Measurements from ENCODE around the gene ALKBH1.
A peak's percentile ranks its signal among the peaks of the same experiment; 100 is the strongest.
"Not testable (repeated sequence)": the region's sequence is repeated elsewhere in the genome, so short reads cannot be mapped to it uniquely, and the experiment has no call there.

The ALKBH1 gene, protein sequence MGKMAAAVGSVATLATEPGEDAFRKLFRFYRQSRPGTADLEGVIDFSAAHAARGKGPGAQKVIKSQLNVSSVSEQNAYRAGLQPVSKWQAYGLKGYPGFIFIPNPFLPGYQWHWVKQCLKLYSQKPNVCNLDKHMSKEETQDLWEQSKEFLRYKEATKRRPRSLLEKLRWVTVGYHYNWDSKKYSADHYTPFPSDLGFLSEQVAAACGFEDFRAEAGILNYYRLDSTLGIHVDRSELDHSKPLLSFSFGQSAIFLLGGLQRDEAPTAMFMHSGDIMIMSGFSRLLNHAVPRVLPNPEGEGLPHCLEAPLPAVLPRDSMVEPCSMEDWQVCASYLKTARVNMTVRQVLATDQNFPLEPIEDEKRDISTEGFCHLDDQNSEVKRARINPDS

GRCh38 chr14:77707724-77708408, at the start of gene ALKBH1, which contains the start of gene SLIRP:
ALKBH1 (minus strand) TSS chr14:77708023; CDS start chr14:77708004, 19 bp downstream.
SLIRP (plus strand) TSS chr14:77708103; CDS start chr14:77708112, 9 bp downstream.
- TF ChIP-seq EZH2 (IDR thresholded peaks at IDR 0.05; ENCODE audit: borderline replicate concordance, low read depth, low read length, severe bottlenecking) (no peak), CTCF (IDR thresholded peaks at IDR 0.05; ENCODE audit: borderline replicate concordance, extremely low read depth, low read length, poor library complexity, severe bottlenecking) (no peak)
- Histone ChIP-seq H3K27ac (ENCODE audit: low read length) (peak within 1 kb of the TSS; percentile 84), H3K4me1 (ENCODE audit: insufficient read depth, low read length) (peaks cover 36% of the 10 kb centered on the region), H2AFZ (ENCODE audit: low read depth, low read length) (peak within 1 kb of the TSS; percentile 87), H3K9me3 (ENCODE audit: insufficient read depth, low read length, severe bottlenecking) (no peaks in the 10 kb centered on the region), H3K36me3 (ENCODE audit: insufficient read depth, low read length) (peaks cover 50% of the 10 kb centered on the region), H3K4me3 (ENCODE audit: low read depth in 1 of 2, low read length in 2 of 2) (peak within 1 kb of the TSS; percentile 71 to 94), H3K4me2 (ENCODE audit: insufficient read depth, low read length) (peak within 1 kb of the TSS; percentile 98), H4K20me1 (ENCODE audit: insufficient read depth, low read length) (peaks cover 19% of the 10 kb centered on the region; the same call in 1 of the 2 replicates), H3K79me2 (ENCODE audit: insufficient read depth, low read length) (peaks cover 84% of the 10 kb centered on the region), H3K27me3 (ENCODE audit: insufficient read depth, low read length, poor library complexity) (no peaks in the 10 kb centered on the region), H3K9ac (ENCODE audit: low read depth, low read length) (peak within 1 kb of the TSS; percentile 75)
- ATAC-seq (ENCODE audit: insufficient read depth, low read depth) (peak; percentile 99), DNase-seq (peak; percentile 89)

- Histone ChIP-seq H3K4me3 (ENCODE audit: low read depth in 1 of 2, low read length in 2 of 2) (no peak overlapping the region), H3K4me2 (ENCODE audit: insufficient read depth, low read length) (peak overlapping the region; percentile 24; the same call in 1 of the 2 replicates), H3K9ac (ENCODE audit: low read depth, low read length) (no peak overlapping the region), H3K36me3 (ENCODE audit: insufficient read depth, low read length) (peaks cover 82% of the 10 kb centered on the region), H3K27me3 (ENCODE audit: insufficient read depth, low read length, poor library complexity) (no peaks in the 10 kb centered on the region), H3K9me3 (ENCODE audit: insufficient read depth, low read length, severe bottlenecking) (no peaks in the 10 kb centered on the region), H4K20me1 (ENCODE audit: insufficient read depth, low read length) (peaks cover 39% of the 10 kb centered on the region), H3K79me2 (ENCODE audit: insufficient read depth, low read length) (peaks cover 76% of the 10 kb centered on the region), H2AFZ (ENCODE audit: low read depth, low read length) (no peak overlapping the region), H3K4me1 (ENCODE audit: insufficient read depth, low read length) (peaks cover 5% of the 10 kb centered on the region; the same call in 1 of the 2 replicates), H3K27ac (ENCODE audit: low read length) (no peak overlapping the region)
- TF ChIP-seq EZH2 (IDR thresholded peaks at IDR 0.05; ENCODE audit: borderline replicate concordance, low read depth, low read length, severe bottlenecking) (no peak), CTCF (IDR thresholded peaks at IDR 0.05; ENCODE audit: borderline replicate concordance, extremely low read depth, low read length, poor library complexity, severe bottlenecking) (no peak)
- DNase-seq (no peak), ATAC-seq (ENCODE audit: insufficient read depth, low read depth) (no peak)
Observed at GRCh38 chr14:77752799-77753516, 45.1 kb upstream of the ALKBH1 start.

GRCh38 chr14:77752266-77752665, 44.4 kb upstream of the ALKBH1 start:
- Histone ChIP-seq H3K27me3 (ENCODE audit: insufficient read depth, low read length, poor library complexity) (no peaks in the 10 kb centered on the region), H3K4me1 (ENCODE audit: insufficient read depth, low read length) (no peaks in the 10 kb centered on the region; the same call in 1 of the 2 replicates), H4K20me1 (ENCODE audit: insufficient read depth, low read length) (peaks cover 34% of the 10 kb centered on the region), H3K9ac (ENCODE audit: low read depth, low read length) (no peak overlapping the region), H3K4me2 (ENCODE audit: insufficient read depth, low read length) (no peak overlapping the region), H3K36me3 (ENCODE audit: insufficient read depth, low read length) (peaks cover 84% of the 10 kb centered on the region), H2AFZ (ENCODE audit: low read depth, low read length) (no peak overlapping the region), H3K9me3 (ENCODE audit: insufficient read depth, low read length, severe bottlenecking) (no peaks in the 10 kb centered on the region), H3K27ac (ENCODE audit: low read length) (no peak overlapping the region), H3K4me3 (ENCODE audit: low read depth in 1 of 2, low read length in 2 of 2) (no peak overlapping the region), H3K79me2 (ENCODE audit: insufficient read depth, low read length) (peaks cover 69% of the 10 kb centered on the region)
- DNase-seq (no peak), ATAC-seq (ENCODE audit: insufficient read depth, low read depth) (no peak)
- no peak for TF ChIP-seq CTCF (IDR thresholded peaks at IDR 0.05; ENCODE audit: borderline replicate concordance, extremely low read depth, low read length, poor library complexity, severe bottlenecking)
- no peak for TF ChIP-seq EZH2 (IDR thresholded peaks at IDR 0.05; ENCODE audit: borderline replicate concordance, low read depth, low read length, severe bottlenecking)

- H3K4me3 ChIP-seq (ENCODE audit: low read depth in 1 of 2, low read length in 2 of 2); H3K4me2 ChIP-seq (ENCODE audit: insufficient read depth, low read length); DNase-seq; H3K9me3 ChIP-seq (ENCODE audit: insufficient read depth, low read length, severe bottlenecking); H3K4me1 ChIP-seq (ENCODE audit: insufficient read depth, low read length); H2AFZ ChIP-seq (ENCODE audit: low read depth, low read length); H3K27me3 ChIP-seq (ENCODE audit: insufficient read depth, low read length, poor library complexity); H3K9ac ChIP-seq (ENCODE audit: low read depth, low read length); H3K27ac ChIP-seq (ENCODE audit: low read length); ATAC-seq (ENCODE audit: insufficient read depth, low read depth): not testable (repeated sequence)
- peaks cover 22% of the 10 kb centered on the region; the same call in 1 of the 2 replicates for H4K20me1 ChIP-seq (ENCODE audit: insufficient read depth, low read length)
- peaks cover 88% of the 10 kb centered on the region for H3K36me3 ChIP-seq (ENCODE audit: insufficient read depth, low read length)
- H3K79me2 ChIP-seq (ENCODE audit: insufficient read depth, low read length): peaks cover 72% of the 10 kb centered on the region
Observed at GRCh38 chr14:77747425-77747824, 39.6 kb upstream of the ALKBH1 start.

Data from DND-41 (cell line).